Pons (tissue), 1 donor: ENCODE measurements around the gene C13orf42.

Source experiments
- DNase-seq: peaks from one replicate; pipeline ENCODE4 v3.0.0-alpha.2; 2016; ENCODE audit warnings: low spot score

C13orf42 gene

GRCh38 chr13:51111174-51111573, at the start of gene C13orf42:
Gene C13orf42 (minus strand): TSS chr13:51111274. CDS start chr13:51111209, 65 bp downstream.
- no peak for DNase-seq

GRCh38 chr13:51158880-51159518, 47.9 kb upstream of the C13orf42 start:
- DNase-seq: no peak

- DNase-seq: no peak
These were observed 47.3 kb upstream of the C13orf42 start for GRCh38 chr13:51158365-51158764.

GRCh38 chr13:51156648-51157047, 45.6 kb upstream of the C13orf42 start:
- DNase-seq: no peak

GRCh38 chr13:51155776-51156515, 44.9 kb upstream of the C13orf42 start:
- no peak for DNase-seq

GRCh38 chr13:51155161-51155560, 44.1 kb upstream of the C13orf42 start:
- no peak for DNase-seq

- DNase-seq: no peak
These were observed 43.0 kb upstream of the C13orf42 start for GRCh38 chr13:51154029-51154555.

GRCh38 chr13:51153527-51153926, 42.5 kb upstream of the C13orf42 start:
- no peak for DNase-seq

GRCh38 chr13:51152701-51153100, 41.6 kb upstream of the C13orf42 start:
- no peak for DNase-seq

- no peak for DNase-seq
These were observed 40.4 kb upstream of the C13orf42 start for GRCh38 chr13:51151463-51151862.

- DNase-seq: peak; percentile 81
These were observed 38.0 kb upstream of the C13orf42 start for GRCh38 chr13:51148952-51149573.

GRCh38 chr13:51148223-51148951, 37.3 kb upstream of the C13orf42 start:
- DNase-seq: no peak

- DNase-seq: no peak
These were observed 36.7 kb upstream of the C13orf42 start for GRCh38 chr13:51147732-51148131.

GRCh38 chr13:51146667-51147066, 35.6 kb upstream of the C13orf42 start:
- no peak for DNase-seq

GRCh38 chr13:51137250-51137649, 26.2 kb upstream of the C13orf42 start:
- DNase-seq: no peak

- no peak for DNase-seq
These were observed 25.4 kb upstream of the C13orf42 start for GRCh38 chr13:51136276-51136980.

- no peak for DNase-seq
These were observed 23.8 kb upstream of the C13orf42 start for GRCh38 chr13:51134763-51135365.

- no peak for DNase-seq
These were observed 19.3 kb upstream of the C13orf42 start for GRCh38 chr13:51130348-51130747.

GRCh38 chr13:51125495-51126226, 14.6 kb upstream of the C13orf42 start:
- DNase-seq: peak; percentile 73

GRCh38 chr13:51122868-51123566, 11.9 kb upstream of the C13orf42 start:
- no peak for DNase-seq
